GM21447 (cell line): ENCODE data around the gene STRAP.
"Not testable (repeated sequence)": the region's sequence is repeated elsewhere in the genome, so short reads cannot be mapped to it uniquely, and the experiment has no call there.

Experiments used
- ATAC-seq: cut with Tn5 transposase; IDR thresholded peaks from one replicate; pipeline ENCODE4 v1.9.1; 2021; ENCODE audit not compliant: unreplicated experiment

STRAP gene

DNA sequence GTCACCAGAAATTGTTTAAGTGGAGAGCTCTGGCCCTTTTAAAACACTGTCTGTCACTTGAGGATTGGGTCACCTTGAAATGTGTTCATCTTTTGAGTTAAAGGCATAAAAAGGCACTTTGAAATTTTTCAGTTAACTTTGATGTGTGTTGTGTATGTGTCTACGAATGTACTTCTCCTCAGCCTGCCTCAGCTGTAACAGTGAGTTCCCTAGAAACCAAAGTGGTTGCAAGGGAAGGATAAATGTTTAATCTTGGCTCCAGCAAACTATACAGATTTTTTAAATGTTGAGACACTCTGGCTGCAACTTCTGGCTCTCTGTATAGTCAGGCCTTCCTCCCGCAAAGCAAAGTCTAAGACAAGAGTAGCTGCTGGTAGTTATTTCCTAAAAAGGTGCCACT, 37.2 kb downstream of the STRAP start:
- ATAC-seq, result no peak

DNA sequence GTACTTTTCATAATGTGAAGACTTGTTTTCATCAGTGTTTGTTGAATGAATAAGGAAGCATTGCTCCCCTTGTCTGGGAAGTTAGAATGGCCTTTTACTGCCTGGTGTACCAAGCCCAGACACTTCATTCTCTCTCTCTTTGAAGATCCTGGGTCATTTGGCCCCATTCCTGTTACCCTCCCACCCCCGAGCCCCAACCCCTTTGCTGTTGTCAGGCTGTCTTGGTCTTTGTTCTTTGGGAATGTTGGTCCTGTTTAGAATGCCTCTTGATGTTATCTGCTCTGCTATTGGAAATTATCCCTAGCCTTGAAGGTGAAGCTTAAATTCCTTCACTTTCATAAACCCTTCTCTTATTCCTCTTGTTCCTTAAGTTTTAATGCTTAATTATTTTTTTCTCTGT, 42.8 kb downstream of the STRAP start:
- ATAC-seq, result no peak

DNA sequence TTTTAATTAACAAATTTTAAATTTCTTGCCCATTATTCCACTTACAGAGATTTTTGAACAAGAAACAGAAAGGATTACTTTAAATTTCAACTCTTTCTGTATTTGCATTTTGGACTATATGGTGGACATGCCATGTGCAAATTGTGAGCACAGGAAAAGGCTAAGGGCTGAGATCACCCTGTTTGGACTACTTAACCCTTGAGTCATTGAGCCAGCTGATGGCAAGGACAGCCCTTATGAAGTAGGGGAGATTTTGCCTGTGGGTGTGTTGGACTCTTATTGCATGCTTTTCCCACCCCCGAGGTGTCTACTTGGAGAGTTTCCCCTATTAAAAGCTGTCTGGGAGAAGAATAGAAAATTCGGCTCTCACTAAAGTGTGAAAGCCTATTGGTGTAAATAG, 46.2 kb downstream of the STRAP start:
- no peak for ATAC-seq

DNA sequence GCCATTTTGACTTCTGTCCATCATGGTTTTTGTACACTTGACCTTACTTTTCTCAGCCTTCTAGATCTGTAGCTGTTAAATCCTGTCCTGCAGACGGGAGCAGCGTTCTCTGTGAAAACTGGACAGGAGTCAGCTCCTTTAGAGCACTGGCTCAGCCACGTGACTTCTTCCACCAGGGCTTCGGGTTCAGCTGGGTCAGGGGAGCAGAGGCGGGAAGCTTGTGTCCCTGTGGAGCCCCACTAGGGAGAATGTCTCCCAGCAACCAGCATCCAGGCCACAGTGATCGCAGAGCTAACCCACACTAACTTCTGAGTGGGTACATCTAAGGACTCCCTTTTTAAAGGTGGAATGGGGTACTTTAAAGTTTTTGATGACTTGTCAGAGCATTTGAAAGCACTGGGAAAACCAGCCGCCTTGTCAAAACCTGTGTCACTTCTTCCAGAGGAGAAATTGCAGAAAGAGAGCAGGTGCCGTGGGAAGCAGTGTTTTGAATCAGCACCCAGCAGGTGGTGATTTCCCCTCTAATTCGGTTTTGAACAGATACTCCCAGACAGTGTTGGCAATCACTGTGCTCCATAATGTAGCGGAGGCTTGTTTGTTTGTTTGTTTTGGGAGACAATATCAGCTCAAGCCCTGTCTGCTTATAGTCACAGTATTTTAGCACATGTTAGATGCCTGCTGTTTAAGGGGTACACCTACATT, 46.8 kb downstream of the STRAP start:
- ATAC-seq, result no peak

DNA sequence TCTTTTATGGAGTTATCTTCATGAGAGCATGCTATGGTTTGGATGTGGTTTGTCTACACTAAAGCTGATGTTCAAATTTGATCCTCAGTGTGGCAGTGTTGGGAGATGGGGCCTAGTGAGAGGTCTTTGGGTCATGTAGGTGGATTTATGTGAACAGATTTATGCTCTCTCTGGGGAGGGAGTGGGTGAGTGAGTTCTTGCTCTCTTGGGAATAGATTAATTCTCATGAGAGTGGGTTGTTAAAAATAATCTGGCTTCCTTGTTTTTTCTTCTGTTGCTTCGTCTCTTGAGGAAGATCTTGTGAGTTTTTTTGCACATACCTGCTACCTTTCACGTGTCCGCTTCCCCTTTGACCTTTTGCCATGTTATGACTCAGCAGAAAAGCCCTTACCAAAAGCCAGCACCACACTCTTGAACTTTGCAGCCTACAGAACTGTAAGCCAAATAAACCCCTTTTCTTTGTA, 49.4 kb downstream of the STRAP start:
- ATAC-seq, result peak; percentile 66

DNA sequence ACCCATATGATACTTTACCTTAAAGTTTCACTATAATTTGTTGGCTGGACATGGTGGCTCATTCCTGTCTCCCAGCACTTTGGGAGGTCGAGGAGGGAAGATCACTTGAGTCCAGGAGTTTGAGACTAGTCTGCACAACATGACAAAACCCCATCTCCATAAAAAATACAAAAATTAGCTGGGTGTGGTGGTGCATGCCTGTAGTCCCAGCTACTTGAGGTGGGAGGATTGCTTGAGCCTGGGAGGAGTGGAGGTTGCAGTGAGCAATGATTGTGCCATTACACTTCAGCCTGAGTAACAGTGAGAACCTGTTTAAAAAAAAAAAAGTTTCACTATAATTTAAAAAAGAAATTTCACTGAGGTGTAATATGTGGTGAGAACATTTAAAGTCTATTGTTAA, 50.1 kb downstream of the STRAP start:
- ATAC-seq, result no peak

DNA sequence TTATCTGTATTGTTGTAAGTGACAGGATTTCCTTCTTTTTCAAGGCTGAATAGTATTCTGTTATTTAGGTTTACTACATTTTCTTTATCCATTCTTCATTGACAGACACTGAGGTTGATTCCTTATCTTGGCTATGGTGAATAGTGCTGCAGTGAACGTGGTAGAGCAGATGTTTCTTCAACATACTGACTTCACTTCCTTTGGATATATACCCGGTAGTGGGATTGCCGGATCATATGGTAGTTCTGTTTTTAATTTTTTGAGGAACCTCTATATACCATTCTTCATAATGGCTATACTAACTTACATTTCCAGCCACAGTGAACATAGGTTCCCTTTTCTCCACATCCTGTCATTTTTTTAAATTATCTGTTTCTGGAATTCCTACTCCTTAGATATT, 50.8 kb downstream of the STRAP start:
- ATAC-seq, result no peak

DNA sequence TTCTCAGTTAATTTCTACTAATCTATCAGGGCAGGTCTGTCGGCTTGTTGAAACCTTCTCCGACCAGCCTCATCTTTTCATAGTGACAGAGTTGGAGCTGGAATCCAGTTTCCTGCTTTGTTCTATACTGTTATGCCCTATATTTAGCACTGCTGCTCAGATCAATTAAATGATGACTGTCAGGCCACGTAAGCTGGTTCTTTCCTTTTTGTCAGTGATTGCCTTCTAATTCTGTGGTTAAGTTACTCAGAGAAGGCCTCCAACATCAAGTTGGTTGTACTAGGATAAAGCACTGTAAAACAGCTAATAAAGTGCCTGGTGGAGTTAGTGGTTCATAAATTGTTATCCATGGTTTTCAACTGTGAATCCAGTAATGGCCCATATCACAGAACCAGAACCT, 51.6 kb downstream of the STRAP start:
- ATAC-seq, result no peak

DNA sequence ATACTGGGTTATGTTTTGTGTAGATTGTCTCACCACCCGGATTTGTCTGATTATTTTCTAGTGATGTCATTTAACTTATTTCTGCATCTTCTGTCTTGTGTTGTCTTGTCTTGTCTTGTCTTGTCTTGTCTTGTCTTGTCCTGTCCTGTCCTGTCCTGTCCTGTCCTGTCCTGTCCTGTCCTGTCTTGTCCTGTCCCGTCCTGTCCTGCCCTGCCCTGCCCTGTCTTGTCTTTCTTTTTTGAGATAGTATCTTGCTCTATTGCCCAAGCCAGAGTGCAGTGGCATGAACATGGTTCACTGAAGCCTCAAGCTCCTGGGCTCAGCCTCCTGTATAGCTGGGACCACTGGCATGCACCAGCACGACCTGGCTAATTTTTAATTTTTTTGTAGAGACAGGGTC, 54.6 kb downstream of the STRAP start:
- no peak for ATAC-seq

DNA sequence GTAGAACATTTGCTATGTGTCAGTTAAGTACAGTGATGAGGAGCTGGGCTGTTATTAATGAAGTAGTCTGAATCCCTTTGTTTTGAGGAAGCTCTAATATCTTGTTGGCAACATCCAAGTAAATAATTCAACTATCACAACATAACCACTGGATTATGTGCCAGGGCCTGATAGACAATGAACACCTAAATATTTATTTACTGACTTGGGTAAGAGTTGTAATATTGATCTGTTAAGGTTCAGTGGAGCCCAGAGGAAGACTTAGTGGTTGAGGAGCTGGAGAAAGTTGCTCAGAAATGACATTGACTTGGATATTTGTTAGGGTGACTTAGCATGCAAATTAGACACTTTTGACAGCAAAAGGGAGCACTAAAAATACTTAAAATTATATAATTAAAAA, 55.7 kb downstream of the STRAP start:
- no peak for ATAC-seq

DNA sequence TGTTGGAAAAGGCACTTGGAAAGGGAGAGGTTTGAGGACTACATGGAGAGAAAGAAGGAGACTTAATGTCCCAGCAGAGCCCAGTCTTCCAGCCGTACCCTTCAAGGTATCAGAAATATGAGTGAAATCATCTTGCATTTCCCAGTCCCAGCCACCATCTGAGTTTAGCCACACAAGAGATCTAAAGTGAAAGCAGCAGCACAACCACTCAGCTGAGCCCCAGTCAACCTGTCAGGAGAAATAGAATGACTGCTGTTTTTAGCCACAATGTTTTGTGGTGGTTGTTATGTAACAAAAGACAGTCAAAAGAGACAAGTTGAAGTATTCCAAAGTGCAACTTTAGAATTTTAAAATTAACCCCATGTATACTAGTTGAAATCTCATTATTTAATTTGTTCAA, 56.9 kb downstream of the STRAP start:
- ATAC-seq, result no peak

DNA sequence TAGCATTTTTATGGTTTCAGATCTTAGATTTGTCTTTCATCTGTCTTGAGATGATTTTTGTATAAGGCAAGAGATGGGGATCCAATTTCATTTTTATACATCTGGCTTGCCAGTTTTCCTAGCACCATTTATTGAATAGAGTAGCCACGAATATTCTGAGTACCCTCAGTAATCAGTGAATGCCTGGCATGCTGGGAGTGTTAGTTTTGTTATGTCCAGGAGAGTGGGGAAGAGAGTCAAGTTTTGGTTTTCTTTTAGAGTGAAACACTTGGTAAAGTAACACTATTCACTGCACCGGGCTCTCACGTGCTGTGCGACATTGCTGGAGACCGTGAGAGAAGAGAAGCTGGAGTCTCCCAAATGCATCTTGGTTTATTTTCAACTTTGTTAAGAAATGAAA, 60.3 kb downstream of the STRAP start:
- ATAC-seq, result no peak

DNA sequence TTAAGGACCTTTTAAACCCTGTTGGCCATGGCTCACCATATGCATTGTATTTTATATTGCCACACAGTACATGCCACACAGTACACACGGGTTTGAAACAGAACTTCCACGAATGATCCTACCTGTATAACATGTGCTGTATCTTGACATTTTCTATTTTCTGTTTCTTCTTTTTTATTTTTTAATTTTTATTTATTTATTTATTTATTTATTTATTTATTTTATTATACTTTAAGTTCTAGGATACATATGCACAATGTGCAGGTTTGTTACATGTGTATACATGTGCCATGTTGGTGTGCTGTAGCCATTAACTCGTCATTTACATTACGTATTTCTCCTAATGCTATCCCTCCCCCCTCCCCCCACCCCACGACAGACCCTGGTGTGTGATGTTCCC, 61.3 kb downstream of the STRAP start:
- ATAC-seq, result not testable (repeated sequence)

DNA sequence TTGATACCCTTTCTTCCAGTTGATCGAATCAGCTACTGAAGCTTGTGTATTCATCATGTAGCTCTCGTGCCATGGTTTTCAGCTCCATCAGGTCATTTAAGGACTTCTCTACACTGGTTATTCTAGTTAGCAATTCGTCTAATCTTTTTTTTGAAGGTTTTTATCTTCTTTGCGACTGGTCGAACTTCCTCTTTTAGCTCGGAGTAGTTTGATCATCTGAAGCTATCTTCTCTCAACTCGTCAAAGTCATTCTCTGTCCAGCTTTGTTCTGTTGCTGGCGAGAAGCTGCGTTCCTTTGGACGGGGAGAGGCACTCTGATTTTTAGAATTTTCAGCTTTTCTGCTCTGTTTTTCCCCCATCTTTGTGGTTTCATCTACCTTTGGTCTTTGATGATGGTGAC, 66.3 kb downstream of the STRAP start:
- ATAC-seq, result not testable (repeated sequence)
